HG03025 (cell line): ENCODE data around the gene FAU.
A peak's percentile ranks its signal among the peaks of the same experiment; 100 is the strongest.

ENCODE experiments used
- ATAC-seq: cut with Tn5 transposase; IDR thresholded peaks from one replicate; pipeline ENCODE4 v1.9.1; 2021; ENCODE audit warnings: mild to moderate bottlenecking, moderate library complexity; ENCODE audit not compliant: unreplicated experiment, low FRiP score

FAU gene

DNA sequence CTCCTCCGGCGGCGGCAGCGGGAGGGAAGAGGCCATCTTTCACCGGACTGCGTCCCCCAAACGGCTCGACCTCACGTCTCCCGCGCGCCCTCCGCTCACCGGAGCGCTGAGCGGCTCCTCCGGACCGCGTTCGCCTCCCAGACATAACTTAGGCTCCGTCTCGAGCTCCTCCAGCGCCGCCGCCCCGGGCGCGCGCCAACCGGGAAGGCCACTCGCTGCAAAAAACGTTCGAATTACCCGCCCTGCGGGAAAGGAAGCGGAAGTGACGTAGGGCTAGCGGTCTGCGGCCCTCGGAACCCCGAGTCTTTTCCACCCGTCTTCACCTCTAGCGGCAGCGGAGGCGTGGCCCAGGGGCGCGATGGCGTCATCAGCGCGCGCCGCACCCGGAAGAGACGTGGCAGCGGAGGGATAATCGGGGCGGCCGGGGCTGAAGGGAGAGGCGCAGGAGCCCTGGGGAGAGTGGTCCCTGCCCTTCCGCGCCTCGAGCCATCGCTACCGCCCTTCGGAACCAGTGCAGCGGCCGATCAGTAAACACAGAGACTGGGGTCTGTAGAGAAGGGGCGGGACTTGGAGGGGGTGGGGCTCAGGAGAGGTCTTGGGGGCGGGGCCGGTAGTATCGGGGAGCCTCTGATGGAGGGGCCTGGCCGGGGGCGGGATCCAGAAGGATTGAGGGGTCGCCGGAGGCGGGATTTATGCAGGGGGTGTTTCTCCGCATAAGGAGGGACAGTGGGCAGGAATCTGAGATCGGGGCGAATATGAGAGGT lies 37.9 kb downstream of the FAU start, which contains the start of the genes CDCA5 and ZFPL1:
Gene CDCA5 (minus strand): TSS at position 207 of the 764 bp plus-strand sequence. CDS start 62 bp downstream, at position 145.
Gene ZFPL1 (plus strand): TSS at position 389 of the 764 bp plus-strand sequence. CDS start 477 bp downstream, outside the sequence.
- peak; percentile 67 for ATAC-seq

DNA sequence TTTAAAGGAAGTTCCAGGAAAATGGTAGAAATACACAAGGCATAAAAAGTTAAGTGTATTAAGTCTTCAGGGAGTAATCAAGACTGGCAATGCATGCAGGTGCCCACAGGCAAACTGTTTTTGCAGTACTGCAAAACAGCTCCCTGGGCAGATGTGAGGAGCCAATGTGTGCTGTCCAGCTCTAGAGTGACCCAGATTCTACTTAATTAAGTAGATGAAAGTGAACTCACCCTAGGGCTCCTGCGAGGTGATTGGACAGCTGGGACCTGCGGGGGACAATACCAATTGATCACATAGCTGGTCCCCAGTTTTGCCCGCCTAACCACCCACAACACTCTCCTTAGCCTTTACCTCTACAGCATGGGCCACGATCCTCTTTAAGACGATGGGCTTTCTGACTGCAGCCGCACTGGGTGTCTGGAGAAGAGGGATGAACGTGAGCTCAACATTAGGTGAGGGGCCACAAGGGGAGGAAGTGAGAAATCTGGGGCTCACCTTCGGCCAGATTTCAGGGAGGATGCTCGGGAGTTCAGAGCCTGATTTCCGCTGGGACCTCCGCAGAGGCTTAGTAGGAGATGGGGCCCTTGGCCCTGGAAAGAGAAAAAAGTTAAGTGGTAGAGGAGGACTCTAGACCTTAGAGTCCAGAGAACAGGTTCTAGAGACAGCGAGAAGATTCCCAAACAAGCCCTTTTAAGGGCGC lies 38.6 kb downstream of the FAU start:
- ATAC-seq, result peak; percentile 32

DNA sequence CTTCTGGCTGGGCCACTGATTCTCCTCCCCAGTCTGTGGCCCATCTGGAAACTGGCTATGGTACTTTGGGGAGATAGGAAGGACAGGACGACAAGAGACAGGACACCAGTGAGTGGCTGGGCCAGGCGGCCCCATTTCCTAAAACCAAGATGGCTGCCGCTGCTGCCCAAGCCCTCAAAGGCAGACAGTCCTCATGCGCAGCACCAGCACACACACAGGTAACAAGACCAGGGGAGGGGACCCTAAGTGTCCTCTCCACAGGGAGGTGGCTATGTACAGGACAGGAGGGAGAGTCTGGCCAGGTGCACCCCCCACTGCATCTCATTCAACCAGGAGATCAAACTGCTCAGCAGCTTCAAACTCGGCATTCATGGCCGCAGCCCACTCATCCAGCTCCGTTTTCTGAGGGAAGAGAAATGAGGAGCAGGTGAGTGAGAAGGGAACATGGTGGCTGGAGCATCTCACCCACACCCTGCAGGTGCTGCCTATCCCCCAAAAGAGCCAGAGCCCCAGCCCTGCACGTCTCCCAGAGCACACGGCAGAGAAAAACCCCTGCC lies 43.1 kb downstream of the FAU start:
- ATAC-seq, result no peak

DNA sequence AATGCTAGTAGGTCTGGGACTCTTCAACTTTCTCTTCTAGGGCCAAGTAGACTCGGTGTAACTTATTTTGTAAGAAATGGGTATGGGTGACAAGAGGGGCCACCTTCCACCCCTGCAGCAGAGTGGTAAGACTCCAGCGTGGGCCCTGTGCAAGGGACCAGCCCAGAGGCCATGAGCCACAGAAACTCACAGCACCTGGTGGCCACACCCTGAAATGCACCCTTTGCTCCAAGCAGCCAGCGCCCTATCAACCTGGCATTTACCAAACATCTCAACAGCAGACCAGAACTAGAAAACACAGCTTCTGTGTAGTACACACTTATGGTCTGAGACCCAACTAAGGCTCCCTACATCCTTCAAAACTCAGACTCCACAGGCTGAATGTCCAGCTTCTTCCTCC lies 43.8 kb downstream of the FAU start:
- no peak for ATAC-seq

DNA sequence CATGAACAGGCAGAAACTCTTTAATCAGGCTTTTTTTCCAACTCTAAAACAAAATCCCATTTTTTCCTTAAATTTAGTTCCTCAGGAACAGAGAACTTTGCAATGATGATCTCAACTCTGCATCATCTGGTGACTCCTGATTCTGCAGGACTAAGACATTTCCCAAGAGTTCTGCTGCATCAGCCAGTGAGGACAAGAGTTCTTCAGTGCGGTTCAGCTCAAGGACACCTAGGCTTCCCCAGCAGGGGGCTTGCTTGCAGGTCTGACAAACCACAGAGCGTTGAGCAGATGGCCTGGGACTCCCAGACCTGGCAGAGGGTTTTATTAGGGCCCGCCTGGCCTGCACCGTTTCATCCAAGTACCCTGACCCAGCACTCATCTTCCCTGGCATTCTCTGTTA lies 44.5 kb downstream of the FAU start:
- ATAC-seq, result no peak

DNA sequence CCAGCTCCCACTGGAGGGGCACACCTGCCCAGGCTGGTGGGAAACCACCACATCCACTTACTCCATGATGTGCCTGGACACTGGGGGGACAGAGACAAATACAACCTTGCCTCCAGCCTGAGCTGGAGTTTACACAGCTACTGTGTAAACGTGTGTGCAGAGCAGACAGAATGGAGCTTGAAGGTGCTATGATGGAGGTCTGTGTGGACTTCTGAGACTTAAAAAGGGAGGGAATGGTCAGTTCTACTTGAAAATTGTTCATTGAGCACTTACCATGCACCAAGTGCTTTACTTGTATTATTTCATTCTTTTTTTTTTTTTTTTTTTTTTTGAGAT lies 49.3 kb downstream of the FAU start:
- ATAC-seq, result no peak

DNA sequence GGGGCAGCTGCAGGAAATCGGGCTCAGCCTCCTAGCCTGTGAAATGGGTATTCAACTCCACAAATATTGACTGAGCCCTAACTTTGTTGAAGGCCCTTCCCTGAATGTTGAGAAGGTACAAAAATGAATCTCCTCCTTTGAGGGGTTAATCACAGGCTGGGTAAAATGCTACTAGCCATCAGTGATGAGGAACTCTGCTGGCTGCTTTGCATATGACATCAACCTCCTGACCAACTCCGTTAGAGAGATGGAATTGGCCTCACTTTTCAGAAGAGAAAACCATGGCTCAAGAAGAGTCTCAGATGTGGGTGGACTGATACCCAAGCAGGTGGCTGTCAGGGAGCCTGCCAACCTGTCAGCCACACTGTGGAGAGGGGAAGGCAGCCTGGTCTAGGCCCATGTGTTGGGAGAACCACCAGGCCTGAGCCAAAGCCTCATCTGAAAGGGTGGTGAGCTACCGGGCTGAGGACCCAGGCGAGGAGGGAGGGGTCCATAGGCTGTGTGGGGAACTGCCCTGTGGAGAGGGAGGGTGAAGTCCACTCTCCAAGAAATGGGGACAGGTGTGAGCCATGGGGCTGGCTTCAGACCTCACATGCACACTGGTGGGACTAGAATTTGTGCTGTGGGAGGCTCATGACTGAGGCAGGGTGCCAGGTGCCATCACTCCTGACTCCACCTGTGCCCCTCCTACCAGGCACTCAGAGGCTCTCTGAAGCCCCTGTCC lies 49.9 kb downstream of the FAU start:
- no peak for ATAC-seq
